GM12892 (cell line): ENCODE measurements around the gene NPAS2.

Experiments used
- POLR2A ChIP-seq: IDR thresholded peaks from 2 replicates; pipeline ENCODE4 v1.6.1; 2011; ENCODE audit warnings: low read depth, low read length, control low read depth
- POLR2AphosphoS5 ChIP-seq: IDR thresholded peaks from 2 replicates; pipeline ENCODE4 v1.6.1; 2011; ENCODE audit warnings: low read depth, low read length, control low read depth

DNA sequence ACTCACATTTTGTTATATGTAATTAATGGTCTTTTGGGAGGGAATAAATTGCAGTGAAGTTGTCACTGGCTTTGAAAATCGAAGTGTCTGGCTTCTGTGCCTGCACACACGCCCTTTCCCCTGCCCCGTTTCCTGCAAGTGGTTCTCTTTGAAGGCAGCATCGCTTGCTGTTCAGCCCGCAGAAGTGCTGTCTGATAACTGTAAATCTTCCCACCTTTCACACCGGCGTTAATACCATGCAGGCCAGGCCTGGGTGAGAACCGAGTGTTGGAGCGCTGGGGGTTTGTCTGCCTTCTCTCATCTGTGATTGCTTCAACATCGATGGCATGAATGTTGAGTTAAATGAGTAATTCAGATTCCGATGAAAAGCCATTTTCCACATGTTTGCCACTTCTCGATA, 144.3 kb downstream of the NPAS2 start:
- TF ChIP-seq POLR2AphosphoS5 (no peak), POLR2A (no peak)
